ENCODE measurements around the gene APOL6. TPM values are rescaled to one million over a fixed set of nuclear protein-coding genes. Genes with fewer than 3 reads are reported as not detected.
A peak's percentile ranks its signal among the peaks of the same experiment; 100 is the strongest.
"Not testable (repeated sequence)": the region's sequence is repeated elsewhere in the genome, so short reads cannot be mapped to it uniquely, and the experiment has no call there.

APOL6 gene
- total and polyA plus RNA-seq, 4 donors: 9.6 to 34.1 (median 22.4) TPM

GRCh38 chr22:35663371-35663770 is 15.1 kb downstream of the APOL6 start:
- peaks cover 6 to 27% (median 15%) of the 10 kb centered on the region in 4 donors for H3K36me3 ChIP-seq (ENCODE audit: control insufficient read depth in 4 of 4, insufficient read depth in 4 of 4, low read length in 4 of 4)
- no peak overlapping the region for H3K27ac ChIP-seq (ENCODE audit: low read depth in 1 of 2, low read length in 1 of 2)
- H3K4me3 ChIP-seq: no peak overlapping the region
- H3K9me3 ChIP-seq (ENCODE audit: control insufficient read depth in 4 of 4, insufficient read depth in 3 of 4, low read length in 3 of 4): peaks cover 0 to 3% (median 1%) of the 10 kb centered on the region in 4 donors
- peak overlapping the region in 1 of 2 donors; percentile 17 for H3K9ac ChIP-seq (ENCODE audit: insufficient read depth in 1 of 2, low read length in 2 of 2)
- no peaks in the 10 kb centered on the region for H3K27me3 ChIP-seq (ENCODE audit: control insufficient read depth in 3 of 3, insufficient read depth in 3 of 3, low read length in 2 of 3)
- H3K4me1 ChIP-seq (ENCODE audit: control insufficient read depth in 5 of 5, insufficient read depth in 5 of 5, low read length in 5 of 5): peaks cover 0 to 4% (median 2%) of the 10 kb centered on the region in 5 donors
- TF ChIP-seq CTCF (IDR thresholded peaks at IDR 0.05; ENCODE audit: control extremely low read depth, extremely low read depth): no peak
- WGBS, 2 donors: 36 to 52% methylated on average over 3 of the region's 3 CpGs
- DNase-seq (peak in 2 of 3 donors; percentile 44 to 69), ATAC-seq (ENCODE audit: insufficient read depth, low FRiP score) (no peak)

GRCh38 chr22:35664955-35665587 is 16.8 kb downstream of the APOL6 start:
- Histone ChIP-seq H3K36me3 (ENCODE audit: control insufficient read depth in 4 of 4, insufficient read depth in 4 of 4, low read length in 4 of 4) (peaks cover 3 to 14% (median 3%) of the 10 kb centered on the region in 4 donors), H3K27ac (ENCODE audit: low read depth in 1 of 2, low read length in 1 of 2) (no peak overlapping the region), H3K4me3 (no peak overlapping the region), H3K27me3 (ENCODE audit: control insufficient read depth in 3 of 3, insufficient read depth in 3 of 3, low read length in 2 of 3) (peaks cover 0 to 3% (median 0%) of the 10 kb centered on the region in 3 donors), H3K9ac (ENCODE audit: insufficient read depth in 1 of 2, low read length in 2 of 2) (no peak overlapping the region), H3K4me1 (ENCODE audit: control insufficient read depth in 5 of 5, insufficient read depth in 5 of 5, low read length in 5 of 5) (peaks cover 0 to 3% (median 0%) of the 10 kb centered on the region in 5 donors), H3K9me3 (ENCODE audit: control insufficient read depth in 4 of 4, insufficient read depth in 3 of 4, low read length in 3 of 4) (peaks cover 0 to 3% (median 1%) of the 10 kb centered on the region in 4 donors)
- ATAC-seq (ENCODE audit: insufficient read depth, low FRiP score) (no peak), DNase-seq (no peak)
- WGBS, 2 donors: 94 to 95% methylated on average over 5 of the region's 5 CpGs
- no peak for TF ChIP-seq CTCF (IDR thresholded peaks at IDR 0.05; ENCODE audit: control extremely low read depth, extremely low read depth)

GRCh38 chr22:35666699-35667098 is 18.5 kb downstream of the APOL6 start:
- H3K27ac ChIP-seq (ENCODE audit: low read depth in 1 of 2, low read length in 1 of 2); ATAC-seq (ENCODE audit: insufficient read depth, low FRiP score); H3K4me3 ChIP-seq; H3K9ac ChIP-seq (ENCODE audit: insufficient read depth in 1 of 2, low read length in 2 of 2); H3K4me1 ChIP-seq (ENCODE audit: control insufficient read depth in 5 of 5, insufficient read depth in 5 of 5, low read length in 5 of 5); H3K9me3 ChIP-seq (ENCODE audit: control insufficient read depth in 4 of 4, insufficient read depth in 3 of 4, low read length in 3 of 4); DNase-seq; H3K27me3 ChIP-seq (ENCODE audit: control insufficient read depth in 3 of 3, insufficient read depth in 3 of 3, low read length in 2 of 3); H3K36me3 ChIP-seq (ENCODE audit: control insufficient read depth in 4 of 4, insufficient read depth in 4 of 4, low read length in 4 of 4): not testable (repeated sequence)
- 93 to 100% methylated on average over 1 of the region's 1 CpG for WGBS, 2 donors

- peaks cover 0 to 7% (median 0%) of the 10 kb centered on the region in 5 donors for H3K4me1 ChIP-seq (ENCODE audit: control insufficient read depth in 5 of 5, insufficient read depth in 5 of 5, low read length in 5 of 5)
- peaks cover 0 to 3% (median 0%) of the 10 kb centered on the region in 3 donors for H3K27me3 ChIP-seq (ENCODE audit: control insufficient read depth in 3 of 3, insufficient read depth in 3 of 3, low read length in 2 of 3)
- peaks cover 0 to 2% (median 0%) of the 10 kb centered on the region in 4 donors for H3K9me3 ChIP-seq (ENCODE audit: control insufficient read depth in 4 of 4, insufficient read depth in 3 of 4, low read length in 3 of 4)
- no peaks in the 10 kb centered on the region for H3K36me3 ChIP-seq (ENCODE audit: control insufficient read depth in 4 of 4, insufficient read depth in 4 of 4, low read length in 4 of 4)
- DNase-seq (no peak), ATAC-seq (ENCODE audit: insufficient read depth, low FRiP score) (no peak)
- H3K9ac ChIP-seq (ENCODE audit: insufficient read depth in 1 of 2, low read length in 2 of 2): no peak overlapping the region
- no peak for TF ChIP-seq CTCF (IDR thresholded peaks at IDR 0.05; ENCODE audit: control extremely low read depth, extremely low read depth)
- H3K4me3 ChIP-seq: no peak overlapping the region
- H3K27ac ChIP-seq (ENCODE audit: low read depth in 1 of 2, low read length in 1 of 2): no peak overlapping the region
Observed at GRCh38 chr22:35674335-35674734, 26.1 kb downstream of the APOL6 start.

GRCh38 chr22:35676065-35676464 is 27.8 kb downstream of the APOL6 start:
- H3K27me3 ChIP-seq (ENCODE audit: control insufficient read depth in 3 of 3, insufficient read depth in 3 of 3, low read length in 2 of 3); DNase-seq; H3K4me3 ChIP-seq; H3K36me3 ChIP-seq (ENCODE audit: control insufficient read depth in 4 of 4, insufficient read depth in 4 of 4, low read length in 4 of 4); H3K9me3 ChIP-seq (ENCODE audit: control insufficient read depth in 4 of 4, insufficient read depth in 3 of 4, low read length in 3 of 4); H3K27ac ChIP-seq (ENCODE audit: low read depth in 1 of 2, low read length in 1 of 2); H3K9ac ChIP-seq (ENCODE audit: insufficient read depth in 1 of 2, low read length in 2 of 2); ATAC-seq (ENCODE audit: insufficient read depth, low FRiP score); H3K4me1 ChIP-seq (ENCODE audit: control insufficient read depth in 5 of 5, insufficient read depth in 5 of 5, low read length in 5 of 5): not testable (repeated sequence)
- WGBS, 2 donors: 40 to 84% methylated on average over 1 of the region's 1 CpG

All from lung (tissue), 12 donors.